T-helper 9 cell (primary cell): ENCODE data around the gene KIF5C.
"Not testable (repeated sequence)": the region's sequence is repeated elsewhere in the genome, so short reads cannot be mapped to it uniquely, and the experiment has no call there.

Experiments
- DNase-seq: peaks from one replicate; pipeline ENCODE4 v3.0.0-alpha.2; 2020

Gene KIF5C

DNA sequence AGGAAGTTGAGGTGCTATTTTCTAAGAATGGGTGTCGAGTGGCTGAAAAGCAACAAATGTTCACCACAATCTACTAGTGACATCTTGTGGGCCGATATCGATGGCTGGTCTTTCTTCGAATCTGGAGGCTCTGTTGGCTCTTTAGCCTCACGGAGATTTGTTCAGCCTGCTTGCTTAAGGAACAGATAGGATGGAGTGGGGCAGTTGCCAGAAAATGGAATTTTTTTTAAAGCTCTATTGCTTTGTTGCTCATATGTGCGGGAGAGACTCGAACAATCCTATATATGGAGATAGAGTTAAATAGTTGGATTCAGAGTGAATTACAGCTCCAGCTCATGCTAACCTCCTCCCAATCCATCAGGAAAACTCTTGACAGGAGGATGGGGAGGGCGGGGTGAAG lies 92.6 kb downstream of the KIF5C start:
- DNase-seq, result no peak

DNA sequence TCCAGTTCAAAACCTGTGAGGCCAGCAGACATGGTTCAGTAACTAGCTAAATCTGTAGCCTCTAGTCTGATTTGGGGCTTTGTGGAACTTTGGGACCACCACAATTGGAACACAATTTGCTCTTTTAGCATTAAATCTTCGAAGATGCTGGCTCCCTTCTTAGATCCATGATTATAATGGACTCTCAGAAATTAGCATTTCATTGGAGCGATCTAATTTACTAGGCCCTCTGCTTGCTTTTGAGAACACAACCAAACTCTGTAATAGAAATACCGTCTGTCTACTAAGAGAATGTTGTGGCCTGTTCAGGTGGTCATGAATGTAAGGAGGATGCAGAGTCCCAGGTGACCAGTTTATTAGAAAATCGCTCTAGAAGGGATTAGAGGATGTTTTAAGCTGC lies 93.3 kb downstream of the KIF5C start:
- DNase-seq, result no peak

- DNase-seq, result no peak
These were observed 93.8 kb downstream of the KIF5C start for GRCh38 chr2:148968776-148969319.

DNA sequence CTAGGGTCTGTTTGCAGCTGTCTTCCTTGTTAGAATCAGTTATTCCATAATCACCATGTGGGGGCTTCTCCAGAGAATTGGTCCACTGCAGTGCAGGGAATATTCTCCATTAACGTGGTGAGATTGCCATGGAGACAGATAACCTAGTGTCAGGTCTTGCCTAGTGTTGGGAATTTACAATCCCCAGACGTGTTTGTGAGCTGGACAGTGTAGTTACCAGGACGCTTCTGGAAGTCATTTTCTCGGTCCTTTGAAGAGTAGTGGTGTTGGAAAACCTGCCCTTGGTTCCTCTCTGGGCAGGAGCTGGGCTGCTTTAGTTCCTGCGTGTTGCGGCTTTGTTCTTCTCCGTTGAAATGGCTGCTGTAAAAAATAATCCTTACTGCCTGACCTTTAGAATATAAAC lies 94.6 kb downstream of the KIF5C start:
- DNase-seq, result no peak

DNA sequence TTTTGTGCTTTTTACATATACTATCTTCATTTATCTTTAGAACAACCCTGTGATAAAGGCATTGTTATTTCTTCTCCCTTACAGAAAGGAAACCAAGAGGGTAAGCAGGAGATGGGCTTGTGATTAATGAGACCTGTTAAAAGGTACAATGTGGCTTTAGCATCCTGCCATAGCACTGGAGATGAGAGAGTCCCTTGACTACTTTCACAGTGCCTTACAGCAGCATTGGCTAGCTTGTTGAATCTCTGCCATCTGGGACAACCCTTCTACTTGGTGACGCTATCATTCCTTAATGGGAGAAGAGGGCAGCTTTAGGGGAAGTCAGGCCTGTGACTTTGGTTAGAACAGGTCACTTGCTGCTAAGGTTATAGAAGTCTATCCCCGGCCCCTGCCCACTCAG lies 95.4 kb downstream of the KIF5C start:
- no peak for DNase-seq

GRCh38 chr2:148971547-148971946 lies 96.5 kb downstream of the KIF5C start:
- no peak for DNase-seq

DNA sequence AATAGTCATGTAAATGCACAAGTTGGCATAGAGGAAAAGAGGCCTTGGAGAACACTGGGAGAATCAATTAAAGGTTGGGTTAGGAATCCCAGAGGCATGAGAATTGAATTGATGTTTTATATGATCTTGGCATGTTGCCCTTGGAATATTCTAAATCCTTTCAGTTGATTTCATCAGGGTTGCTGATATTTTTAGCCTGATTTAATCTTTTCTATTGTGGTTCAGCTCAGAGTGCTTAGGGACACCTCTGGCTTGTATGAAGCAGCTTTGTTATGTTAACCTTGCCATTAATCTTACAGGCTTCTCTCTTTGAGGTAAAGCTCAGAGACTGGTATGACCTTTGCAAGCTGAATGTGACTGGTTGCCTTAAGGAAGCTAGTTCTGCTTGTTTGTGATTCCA lies 99.1 kb downstream of the KIF5C start:
- DNase-seq, result no peak

DNA sequence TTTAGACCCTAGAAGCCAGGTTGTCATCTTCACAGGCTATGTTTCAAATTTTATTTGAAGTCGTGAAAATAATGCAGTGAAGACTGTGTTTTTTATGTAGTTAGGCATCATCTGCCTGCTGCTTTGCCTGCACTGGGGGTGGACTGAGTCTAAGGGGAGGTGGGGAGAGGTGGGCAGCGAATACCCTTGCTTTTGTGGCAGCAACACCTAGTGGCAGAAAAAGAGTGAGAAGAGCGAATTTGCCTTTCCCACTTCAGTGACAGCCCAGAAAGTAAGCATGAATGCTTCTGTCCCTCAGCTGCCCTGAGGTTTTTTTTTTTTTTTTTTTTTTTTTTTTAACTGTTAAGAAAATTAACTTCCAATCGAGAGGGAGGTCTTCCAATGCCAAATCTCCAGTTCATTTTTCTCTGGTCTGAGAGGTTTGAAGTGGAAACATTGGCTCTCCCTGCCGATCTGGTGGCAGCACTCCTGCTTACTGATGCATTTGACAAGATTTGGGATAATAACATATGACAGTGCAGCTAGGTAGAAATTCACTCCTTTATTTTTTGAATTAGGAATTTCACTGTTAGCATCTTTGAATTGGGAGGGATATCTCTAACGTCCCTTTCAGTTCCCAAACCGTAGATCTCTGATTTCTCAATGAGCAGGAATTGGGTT lies 103.1 kb downstream of the KIF5C start:
- DNase-seq, result no peak

DNA sequence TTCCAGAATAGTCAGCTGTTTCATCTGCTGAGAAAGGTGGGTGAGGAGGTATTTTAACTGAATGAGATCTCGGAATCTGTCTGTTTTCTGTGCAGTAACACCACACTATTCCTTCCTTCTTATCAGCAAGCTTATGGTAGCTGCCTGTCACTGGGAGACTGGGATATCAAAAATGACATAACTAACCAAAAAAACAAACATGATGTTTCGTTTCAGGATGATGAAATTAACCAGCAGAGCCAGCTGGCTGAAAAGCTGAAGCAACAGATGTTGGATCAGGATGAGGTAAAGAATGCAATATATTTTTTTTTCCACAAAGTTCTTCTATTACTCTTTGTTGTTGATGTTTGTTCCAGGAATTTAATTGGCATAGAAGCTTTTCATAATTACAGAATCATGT lies 103.7 kb downstream of the KIF5C start:
- DNase-seq, result no peak

DNA sequence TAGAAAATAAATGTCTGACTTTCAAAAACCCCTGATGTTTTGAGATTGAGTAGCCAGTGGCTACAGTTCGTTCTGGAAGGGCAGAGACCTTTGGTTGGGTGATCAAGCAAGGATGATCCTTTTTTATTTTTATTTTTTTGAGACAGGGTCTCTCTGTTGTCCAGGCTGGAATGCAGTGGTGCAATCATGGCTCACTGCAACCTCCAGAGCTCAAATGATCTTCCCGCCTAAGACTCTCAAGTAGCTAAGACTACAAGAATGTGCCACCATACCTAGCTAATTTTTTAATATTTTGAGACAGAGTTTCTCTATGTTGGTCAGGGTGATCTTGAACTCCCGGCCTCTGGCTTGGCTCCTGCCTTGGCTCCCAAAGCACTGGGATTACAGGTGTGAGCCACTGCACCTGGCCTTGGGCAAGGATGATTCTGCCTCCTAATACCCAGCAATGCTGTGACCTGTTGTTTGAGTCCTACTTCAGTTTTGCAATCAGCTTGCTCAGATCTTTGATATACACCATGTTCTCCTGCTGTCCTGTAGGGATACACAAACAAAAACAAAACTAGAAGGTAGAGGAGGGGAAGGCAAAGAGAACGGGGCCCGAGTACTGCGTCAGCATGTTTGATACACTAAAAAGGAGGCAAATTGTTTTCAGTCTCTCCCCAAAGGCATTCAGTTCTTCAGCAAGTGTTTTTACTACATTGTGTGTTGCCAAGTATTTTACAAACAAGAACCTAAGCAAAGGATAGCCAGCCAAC lies 104.3 kb downstream of the KIF5C start:
- DNase-seq, result no peak

DNA sequence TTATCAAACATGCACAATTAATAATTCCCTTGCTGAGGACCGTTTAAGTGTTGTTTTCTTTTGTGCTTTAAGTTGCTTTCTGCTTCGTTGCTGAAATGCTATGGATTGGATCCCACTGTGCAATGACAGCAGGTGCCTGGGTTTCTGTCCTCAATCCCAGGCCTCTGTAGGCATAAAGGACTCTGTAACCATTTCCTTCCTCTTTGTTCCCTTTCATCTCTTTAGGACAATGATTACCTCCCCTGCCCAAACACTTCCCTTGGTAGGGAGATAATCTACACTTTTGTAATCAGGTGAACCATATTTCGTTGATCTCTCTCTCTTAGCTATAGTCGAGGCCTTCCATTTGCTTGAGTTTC lies 104.9 kb downstream of the KIF5C start:
- no peak for DNase-seq

DNA sequence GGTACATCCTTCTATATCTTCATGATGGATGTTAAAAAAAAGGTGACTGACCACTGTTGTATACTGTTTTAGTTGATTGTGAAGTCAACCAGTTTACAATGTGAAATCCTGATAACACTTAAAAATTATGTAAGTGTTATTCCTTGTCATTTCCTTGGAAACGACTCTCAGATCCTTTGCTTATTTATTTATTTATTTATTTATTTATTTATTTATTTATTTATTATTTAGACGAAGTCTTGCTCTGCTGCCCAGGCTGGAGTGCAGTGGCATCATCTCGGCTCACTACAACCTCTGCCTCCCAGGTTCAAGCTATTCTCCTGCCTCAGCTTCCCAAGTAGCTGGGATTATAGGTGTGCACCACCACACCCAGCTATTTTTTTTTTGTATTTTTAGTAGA lies 105.5 kb downstream of the KIF5C start:
- not testable (repeated sequence) for DNase-seq

DNA sequence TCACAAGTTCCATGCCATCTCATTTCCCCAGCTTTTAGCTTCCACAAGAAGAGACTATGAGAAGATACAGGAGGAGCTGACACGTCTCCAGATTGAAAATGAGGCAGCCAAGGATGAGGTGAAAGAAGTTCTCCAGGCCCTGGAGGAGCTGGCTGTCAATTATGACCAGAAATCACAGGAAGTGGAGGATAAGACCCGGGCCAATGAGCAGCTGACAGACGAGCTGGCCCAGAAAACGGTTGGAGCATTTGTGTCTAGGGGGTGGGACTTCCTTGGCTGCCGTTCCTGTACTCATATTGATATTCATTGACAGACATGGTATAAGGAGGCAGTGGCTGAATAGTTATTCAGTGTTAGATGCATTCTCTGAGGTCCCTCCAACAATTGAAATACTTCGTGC lies 106.3 kb downstream of the KIF5C start:
- no peak for DNase-seq

DNA sequence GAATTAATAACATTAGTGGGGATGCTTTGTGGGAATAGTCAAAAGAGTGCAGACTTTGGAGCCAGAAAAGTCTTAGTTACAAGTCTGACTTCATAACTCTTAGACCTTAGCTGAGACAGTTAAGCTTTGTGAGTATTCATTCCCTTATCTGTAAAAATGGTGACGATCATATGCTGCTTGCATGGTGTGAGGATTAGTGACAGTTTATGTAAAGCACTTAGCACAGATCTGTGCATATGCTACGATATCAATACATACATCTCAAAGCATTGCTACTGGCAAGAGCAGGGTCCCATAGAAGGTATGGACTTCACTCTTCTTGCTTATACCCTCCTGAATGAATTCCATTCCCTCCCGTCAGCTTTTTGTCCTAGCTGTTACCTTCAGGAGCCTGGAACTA lies 106.8 kb downstream of the KIF5C start:
- no peak for DNase-seq

DNA sequence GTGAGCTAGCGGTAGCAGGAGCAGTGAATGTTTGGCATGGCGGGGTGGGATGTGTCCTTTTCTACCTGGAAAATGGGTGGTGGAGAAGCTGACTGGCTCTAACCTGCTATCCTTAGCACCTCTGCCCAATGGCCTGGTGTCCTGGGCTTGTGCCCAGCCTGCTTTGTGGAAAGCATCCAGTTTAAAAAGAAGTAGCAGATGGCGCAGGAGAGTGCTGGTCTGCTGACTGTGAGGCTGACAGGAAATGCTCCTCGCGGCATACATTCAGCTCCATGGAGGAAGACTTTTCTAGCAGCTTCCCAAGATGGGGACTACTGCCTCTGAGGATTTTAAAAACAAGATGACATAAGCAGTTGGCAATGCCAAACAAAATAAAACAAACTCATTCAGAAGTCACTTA lies 107.3 kb downstream of the KIF5C start:
- DNase-seq, result no peak

DNA sequence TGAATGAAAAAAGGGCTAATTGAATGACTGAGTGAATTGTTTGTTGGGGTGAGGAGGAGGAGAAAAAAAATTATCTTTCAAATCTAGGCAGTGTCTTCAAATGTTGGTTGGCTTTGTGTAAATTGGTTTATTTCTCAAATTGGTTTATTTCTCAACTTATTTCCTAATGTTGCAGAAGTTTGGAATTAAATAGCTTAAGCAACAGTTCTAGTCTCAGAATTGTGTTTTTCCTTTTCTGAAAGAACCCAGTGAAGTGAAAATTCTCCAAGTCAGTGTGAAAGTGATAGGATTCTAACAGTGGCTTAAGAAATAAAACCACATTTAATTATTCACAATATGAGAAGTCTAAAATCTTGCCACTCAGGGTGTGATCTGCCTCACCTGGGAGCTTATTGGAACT lies 108.9 kb downstream of the KIF5C start:
- DNase-seq, result no peak

DNA sequence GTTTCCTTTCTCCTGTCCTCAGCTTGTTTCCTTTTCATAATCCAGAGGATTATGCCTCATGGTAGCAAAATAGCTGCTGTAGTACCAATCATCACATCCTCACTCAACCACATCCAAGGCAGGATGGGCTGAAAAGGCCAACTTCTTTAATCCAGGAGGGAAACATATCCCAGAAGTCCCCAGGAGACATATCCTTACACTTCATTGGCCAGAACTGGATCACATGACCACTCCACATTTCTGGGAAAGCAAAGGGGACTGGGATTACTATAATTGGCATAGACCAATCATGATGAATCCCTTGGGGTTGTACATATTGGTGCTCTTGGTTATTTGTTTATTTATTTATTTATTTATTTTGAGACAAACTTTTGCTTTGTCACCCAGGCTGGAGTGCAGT lies 109.4 kb downstream of the KIF5C start:
- DNase-seq, result no peak

- no peak for DNase-seq
These were observed 112.3 kb downstream of the KIF5C start for GRCh38 chr2:148987286-148987685.

- DNase-seq, result no peak
These were observed 113.3 kb downstream of the KIF5C start for GRCh38 chr2:148988337-148988736.

DNA sequence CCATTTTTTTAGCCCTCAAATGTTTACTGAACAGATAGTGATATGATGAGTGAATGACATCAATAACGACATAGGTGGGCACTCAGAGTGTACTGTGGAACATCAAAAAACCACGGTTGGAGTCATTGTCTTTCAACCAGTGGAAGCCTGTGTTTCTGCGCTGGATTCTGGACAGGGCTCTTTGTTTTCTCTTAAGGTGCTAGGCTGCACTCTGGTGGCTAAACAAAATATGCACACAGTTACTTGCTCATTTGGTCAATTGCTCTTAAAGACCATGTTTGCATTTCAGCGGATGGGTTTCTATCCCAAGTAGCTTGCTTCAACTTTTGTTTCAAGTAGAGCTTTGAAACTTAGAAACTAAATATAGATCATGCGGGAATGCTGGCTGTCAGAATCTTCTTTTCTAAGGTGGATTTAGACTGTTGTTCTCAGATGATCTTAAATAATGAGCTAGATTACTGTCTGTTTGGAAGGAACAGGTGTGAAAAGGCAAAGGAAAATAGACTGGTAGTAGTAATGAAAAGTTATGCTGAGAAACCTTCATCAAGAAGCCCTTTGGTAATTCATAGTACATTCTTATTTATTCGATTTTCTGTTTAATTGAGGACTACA lies 115.0 kb downstream of the KIF5C start:
- DNase-seq, result peak; percentile 15

- no peak for DNase-seq
These were observed 115.9 kb downstream of the KIF5C start for GRCh38 chr2:148990968-148991367.

GRCh38 chr2:148992448-148992847 lies 117.4 kb downstream of the KIF5C start:
- DNase-seq, result no peak

GRCh38 chr2:148993351-148993750 lies 118.3 kb downstream of the KIF5C start:
- DNase-seq, result no peak

DNA sequence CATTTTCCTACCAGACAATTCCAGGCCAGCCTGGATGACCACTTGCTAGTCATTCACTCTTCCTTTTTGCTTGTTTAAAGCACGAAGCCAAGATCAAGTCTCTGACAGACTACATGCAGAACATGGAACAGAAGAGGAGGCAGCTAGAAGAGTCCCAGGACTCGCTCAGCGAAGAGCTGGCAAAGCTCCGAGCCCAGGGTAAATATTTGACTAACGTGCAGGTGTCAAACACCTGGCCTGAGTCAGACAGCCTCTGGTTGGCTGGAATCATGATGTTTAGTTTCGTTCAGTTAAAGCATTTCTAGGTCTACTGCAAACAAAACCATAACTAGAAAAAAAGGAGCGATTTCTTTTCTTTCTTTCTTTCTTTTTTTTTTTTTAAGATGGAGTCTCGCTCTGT lies 119.3 kb downstream of the KIF5C start:
- DNase-seq, result no peak
